GM10248 (cell line): Measurements from ENCODE around the gene COPG2.
"Not testable (repeated sequence)": the region's sequence is repeated elsewhere in the genome, so short reads cannot be mapped to it uniquely, and the experiment has no call there.

Experiments
- CTCF ChIA-PET: fragments of 300-600 bp; sonication (Branson Sonifier 250); formaldehyde crosslinking; extraction: SDS; loops from one replicate; lab custom pipeline; 2021; ENCODE audit warnings: antibody characterized with exemption; lab: Yijun Ruan, JAX
- POLR2A ChIA-PET: fragments of 350-650 bp; sonication (Branson Sonifier 250); formaldehyde crosslinking; extraction: SDS; loops from one replicate; lab custom pipeline; 2020; ENCODE audit warnings: antibody characterized with exemption; lab: Yijun Ruan, JAX
- DNase-seq: peaks from one replicate; pipeline ENCODE4 v3.0.0; 2012; ENCODE audit errors: extremely low spot score
- CTCF ChIP-seq: IDR thresholded peaks from 2 replicates; pipeline ENCODE4 v1.5.1; 2012; ENCODE audit warnings: mild to moderate bottlenecking, low read depth; ENCODE audit errors: extremely low read depth, missing control alignments, control extremely low read depth

COPG2 gene

GRCh38 chr7:130622866-130623265 lies 45.7 kb downstream of the COPG2 start:
- ChIA-PET POLR2A (no interaction called here), CTCF (interaction anchor here (1.7 kb wide), 1 partner anchor 11 kb away, joined by 5 read pairs; no protein-coding TSS in a partner anchor)
- no peak for DNase-seq
- TF ChIP-seq CTCF = no peak

GRCh38 chr7:130615583-130615982 lies 53.0 kb downstream of the COPG2 start:
- CTCF ChIA-PET = interaction anchor here (0.8 to 2.6 kb wide), 2 partner anchors 9 to 19 kb away, joined by 4 to 7 read pairs; no protein-coding TSS in a partner anchor
- no peak for DNase-seq
- no peak for TF ChIP-seq CTCF

GRCh38 chr7:130614449-130614848 lies 54.1 kb downstream of the COPG2 start:
- no peak for TF ChIP-seq CTCF
- CTCF ChIA-PET = interaction anchor here (1.5 kb wide), 1 partner anchor 11 kb away, joined by 3 read pairs; no protein-coding TSS in a partner anchor
- POLR2A ChIA-PET = no interaction called here
- DNase-seq = no peak

More at GRCh38 chr7:130615583-130615982, 53.0 kb downstream of the COPG2 start:
- POLR2A ChIA-PET = no interaction called here

GRCh38 chr7:130611218-130611617 lies 57.3 kb downstream of the COPG2 start:
- no peak for TF ChIP-seq CTCF
- CTCF ChIA-PET = interaction anchor here (2.0 kb wide), 1 partner anchor 13 kb away, joined by 5 read pairs; no protein-coding TSS in a partner anchor
- POLR2A ChIA-PET = no interaction called here
- no peak for DNase-seq

GRCh38 chr7:130607066-130607465 lies 61.5 kb downstream of the COPG2 start:
- DNase-seq, POLR2A ChIA-PET: not testable (repeated sequence)
- CTCF ChIA-PET = interaction anchor here (1.7 to 2.0 kb wide), 2 partner anchors 9 to 14 kb away, joined by 7 read pairs; no protein-coding TSS in a partner anchor

GRCh38 chr7:130606161-130606560 lies 62.4 kb downstream of the COPG2 start:
- no peak for DNase-seq
- no peak for TF ChIP-seq CTCF
- ChIA-PET CTCF (interaction anchor here (1.4 to 2.0 kb wide), 3 partner anchors 10 to 42 kb away, joined by 3 to 7 read pairs (median 7); no protein-coding TSS in a partner anchor), POLR2A (no interaction called here)

GRCh38 chr7:130598056-130598455 lies 70.5 kb downstream of the COPG2 start:
- DNase-seq = no peak
- TF ChIP-seq CTCF = no peak
- CTCF ChIA-PET = interaction anchor here (1.0 kb wide), 1 partner anchor 14 kb away, joined by 4 read pairs; no protein-coding TSS in a partner anchor
- POLR2A ChIA-PET = no interaction called here
